Stimulated activated naive CD4-positive, alpha-beta T cell (primary cell): ENCODE data around the gene C9orf72.
"Not testable (repeated sequence)": the region's sequence is repeated elsewhere in the genome, so short reads cannot be mapped to it uniquely, and the experiment has no call there.

Source experiments
- DNase-seq, 6 experiments: peaks; one replicate each; lab custom pipeline; 2025; lab: John Stamatoyannopoulos, UW

The C9orf72 gene

GRCh38 chr9:27572918-27573633 is at the start of gene C9orf72:
Gene C9orf72, minus strand, starts transcription at chr9:27573481. Its CDS starts 6,361 bp downstream, at chr9:27567120.
- DNase-seq, result peak in 5 of 6 experiments; percentile 71 to 97 (median 86)

DNA sequence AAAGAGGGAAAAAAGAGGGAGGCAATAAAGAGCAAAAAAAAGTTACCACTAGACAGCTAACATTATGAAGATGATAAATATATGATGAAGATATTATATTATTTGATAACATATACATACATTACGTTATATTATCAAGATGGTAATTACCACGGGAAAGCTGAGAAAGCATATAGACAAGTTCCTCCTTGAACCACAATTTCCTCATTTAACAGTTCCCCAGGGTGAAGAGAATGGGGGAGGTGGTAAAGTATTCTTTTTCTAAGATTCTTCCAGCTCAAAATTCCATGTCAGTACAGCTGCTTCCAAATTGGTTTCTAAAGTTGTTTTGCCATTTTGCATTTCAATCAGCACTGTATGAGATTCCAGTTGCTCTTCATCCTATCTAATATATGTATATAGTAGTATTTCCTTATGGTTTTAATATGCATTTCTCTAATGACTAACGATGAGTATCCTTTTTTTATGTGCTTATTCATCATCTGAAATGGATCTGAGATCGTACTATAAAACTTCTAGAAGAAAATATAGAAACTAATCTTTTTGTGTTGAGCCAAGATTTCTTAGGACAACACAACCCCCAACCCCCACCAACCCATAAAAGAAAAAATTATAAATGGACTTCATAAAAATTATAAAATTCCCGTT is 49.5 kb upstream of the C9orf72 start:
- no peak for DNase-seq

DNA sequence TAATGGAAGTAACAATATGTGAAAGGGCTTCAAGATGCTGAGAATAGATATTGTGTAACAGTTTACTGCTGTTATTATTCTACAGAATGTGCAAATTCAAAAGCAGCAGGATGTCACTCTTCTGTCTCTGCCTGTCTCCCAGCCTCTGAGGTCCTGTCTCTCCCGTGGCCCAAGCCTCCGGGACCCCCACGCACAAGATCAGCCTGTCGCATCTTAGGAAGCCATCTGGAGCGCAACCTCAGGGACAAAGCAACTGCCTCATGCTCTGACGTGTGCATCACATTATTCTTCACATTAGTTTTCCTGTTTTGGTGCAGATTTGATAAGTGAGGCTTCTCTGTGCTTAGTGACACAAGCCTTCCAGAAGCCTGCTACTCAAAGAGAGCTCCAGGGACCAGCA is 46.5 kb upstream of the C9orf72 start:
- no peak for DNase-seq

DNA sequence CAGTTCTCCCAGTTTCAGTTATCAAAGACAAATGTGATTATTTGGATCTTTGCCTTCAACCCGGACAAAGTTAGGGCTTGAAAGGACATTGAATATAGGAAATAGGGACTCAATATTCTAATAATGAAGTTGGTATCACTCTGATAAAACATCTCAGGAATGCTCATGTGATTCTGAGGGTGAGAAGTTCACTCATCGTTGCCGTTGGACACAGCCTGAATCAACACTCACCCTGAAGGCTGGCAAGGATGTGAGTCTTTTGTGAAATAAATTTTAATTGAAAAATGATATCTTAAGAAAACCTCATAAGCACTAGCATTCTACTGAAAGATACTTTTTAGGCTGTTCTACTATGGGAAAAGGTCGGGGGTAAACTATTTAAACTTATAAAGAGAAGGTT is 44.8 kb upstream of the C9orf72 start:
- no peak for DNase-seq

GRCh38 chr9:27614551-27614950 is 41.3 kb upstream of the C9orf72 start:
- DNase-seq, result no peak

GRCh38 chr9:27612036-27612435 is 38.8 kb upstream of the C9orf72 start:
- DNase-seq, result not testable (repeated sequence)

- no peak for DNase-seq
These were observed 37.3 kb upstream of the C9orf72 start for GRCh38 chr9:27610622-27611021.

- no peak for DNase-seq
These were observed 29.7 kb upstream of the C9orf72 start for GRCh38 chr9:27602954-27603353.

DNA sequence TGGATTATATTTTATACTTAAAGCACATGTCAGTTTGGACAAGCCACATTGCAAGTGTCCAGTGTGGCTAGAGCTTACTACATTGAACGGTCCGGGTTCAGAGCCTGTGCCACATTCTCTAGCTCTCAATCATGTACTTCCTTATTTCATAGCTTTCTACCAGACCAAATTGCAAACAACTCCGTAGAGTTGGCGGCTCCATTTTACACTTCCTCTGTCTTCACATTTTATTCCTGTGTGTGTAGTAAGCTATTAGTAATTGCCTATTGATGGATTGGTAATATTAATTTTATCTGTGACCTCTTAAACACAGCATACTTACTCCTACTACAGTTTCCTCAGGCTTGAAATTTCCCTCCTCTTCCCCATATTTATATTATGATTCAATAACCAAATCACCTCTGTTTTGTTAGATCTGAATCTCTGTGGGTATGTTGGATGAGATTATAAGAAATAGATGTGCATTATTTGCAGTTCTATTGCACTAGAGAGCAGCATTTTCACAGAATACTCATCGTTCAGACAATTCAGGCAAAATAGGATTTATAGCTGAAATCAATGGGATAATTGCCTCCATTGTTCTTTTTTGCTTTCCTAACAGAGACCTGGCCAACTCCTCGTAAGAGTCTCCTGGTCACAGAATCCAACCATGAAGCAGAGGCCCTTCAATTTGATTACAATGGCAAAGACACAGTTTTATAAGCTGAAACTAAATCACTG is 29.0 kb upstream of the C9orf72 start:
- DNase-seq, result no peak

- DNase-seq, result no peak
These were observed 28.1 kb upstream of the C9orf72 start for GRCh38 chr9:27601396-27601795.

DNA sequence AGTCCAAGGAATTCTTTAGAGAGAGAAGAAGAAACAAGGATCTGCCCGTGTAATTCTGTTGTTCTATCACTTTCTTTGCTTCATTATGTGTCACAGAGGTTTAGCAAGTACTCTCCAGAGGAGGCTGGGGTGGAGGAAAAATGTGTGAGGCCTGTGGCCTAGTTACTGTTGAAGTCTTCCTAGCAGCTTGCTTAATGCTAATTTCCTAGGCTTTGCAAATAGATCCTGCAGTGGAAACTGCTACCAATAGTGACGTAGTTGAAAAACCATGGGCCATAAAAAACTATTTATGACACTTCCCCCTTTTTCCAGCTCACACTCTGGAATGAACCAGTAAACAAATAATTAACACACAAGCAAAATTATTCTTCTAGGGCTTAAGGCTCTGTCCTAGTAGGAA is 27.0 kb upstream of the C9orf72 start:
- DNase-seq, result no peak

DNA sequence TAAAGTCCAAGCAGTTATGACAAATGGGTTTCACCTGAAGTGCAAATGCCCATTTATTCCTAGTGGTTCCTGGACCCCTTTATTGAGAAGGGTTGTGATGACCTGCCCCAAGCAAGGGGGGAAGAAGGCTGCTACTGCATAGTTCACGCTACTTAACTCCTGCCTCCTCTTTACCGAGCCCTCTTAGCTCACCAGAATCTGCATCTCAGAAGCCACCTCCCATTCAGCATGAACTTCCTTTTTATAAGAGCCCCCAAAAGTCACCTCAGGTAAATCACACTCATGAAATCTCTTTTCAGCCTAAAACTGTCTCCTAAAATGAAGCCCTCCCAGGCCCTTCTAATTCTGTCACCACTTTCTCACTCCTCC is 26.6 kb upstream of the C9orf72 start:
- DNase-seq, result no peak

DNA sequence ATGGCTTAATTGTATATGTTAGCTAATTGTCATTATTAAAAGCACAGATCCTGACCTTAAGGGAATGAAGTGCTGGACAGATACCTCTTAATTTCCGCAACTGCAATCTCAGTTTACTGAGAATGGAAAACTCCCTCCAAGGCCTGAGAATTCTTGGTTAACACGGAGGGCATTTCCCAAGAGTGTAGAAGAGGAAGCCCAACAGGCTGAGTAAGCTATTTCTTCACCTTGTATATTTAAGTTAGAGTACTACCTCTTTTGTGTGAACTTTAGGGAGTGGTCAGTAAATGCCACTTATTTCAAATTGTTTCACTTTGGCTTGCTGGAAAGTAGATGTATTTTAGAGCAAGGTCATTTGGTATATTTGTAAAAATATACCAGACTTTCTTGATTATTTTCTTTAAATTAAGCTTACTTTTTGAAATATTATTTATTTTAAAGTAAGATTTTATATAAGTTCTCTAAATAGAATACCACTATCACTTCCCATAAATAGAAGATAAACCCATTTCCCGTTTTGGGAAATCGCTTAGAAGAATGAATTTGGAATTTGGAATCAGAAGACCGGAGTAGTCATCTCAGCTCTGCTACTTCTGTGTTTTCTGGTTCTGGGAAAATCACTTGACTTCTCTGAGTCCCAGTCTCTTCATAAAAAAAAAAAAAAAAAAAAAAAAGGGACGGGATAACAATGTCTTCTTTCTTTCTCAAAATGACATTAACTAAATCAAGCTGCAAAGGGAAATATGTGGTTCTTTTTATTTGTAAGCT is 26.0 kb upstream of the C9orf72 start:
- DNase-seq, result no peak

GRCh38 chr9:27595733-27596132 is 22.5 kb upstream of the C9orf72 start:
- no peak for DNase-seq

GRCh38 chr9:27591672-27592071 is 18.4 kb upstream of the C9orf72 start:
- DNase-seq, result no peak

- no peak for DNase-seq
These were observed 17.8 kb upstream of the C9orf72 start for GRCh38 chr9:27591093-27591492.

GRCh38 chr9:27590651-27591050 is 17.4 kb upstream of the C9orf72 start:
- DNase-seq, result no peak

DNA sequence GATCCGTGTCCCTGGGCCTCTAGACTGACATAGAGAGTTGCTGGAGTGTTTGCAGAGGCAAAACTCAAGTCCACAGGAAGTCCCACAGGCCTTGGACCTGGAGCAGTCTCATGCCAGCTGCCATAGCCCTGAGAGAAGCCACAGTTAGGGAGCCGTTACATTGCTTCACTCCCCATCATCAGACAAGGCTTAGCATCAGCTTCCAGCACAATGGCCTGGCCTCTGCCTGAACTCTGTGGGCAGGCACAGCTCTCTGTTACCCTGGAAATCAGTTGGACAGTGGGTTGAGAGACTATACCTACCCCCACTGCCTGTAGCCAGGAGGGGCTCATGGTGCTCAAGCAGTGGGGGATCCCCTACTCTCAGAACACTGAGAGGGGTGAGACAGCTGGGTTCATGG is 16.2 kb upstream of the C9orf72 start:
- no peak for DNase-seq

DNA sequence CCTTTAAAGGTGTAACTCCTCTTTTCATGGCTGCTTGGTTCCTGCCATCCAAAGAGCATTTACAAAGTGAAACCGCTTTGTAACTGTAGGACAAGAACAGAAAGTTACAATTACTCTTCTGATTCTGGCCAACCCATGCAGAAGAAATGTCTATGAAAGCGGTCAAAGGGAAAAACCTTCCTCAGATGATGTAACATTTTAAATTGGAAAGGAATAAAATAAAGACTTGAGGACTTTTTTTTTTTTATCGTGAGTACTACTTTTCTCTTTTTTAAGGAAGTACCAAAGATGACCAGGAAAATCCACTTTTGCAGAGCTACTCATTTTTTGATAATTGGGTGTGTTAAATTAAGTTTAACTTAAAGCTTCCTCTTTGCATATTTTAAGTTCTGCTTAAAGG is 13.0 kb upstream of the C9orf72 start:
- DNase-seq, result no peak

GRCh38 chr9:27584931-27585330 is 11.7 kb upstream of the C9orf72 start:
- no peak for DNase-seq

- DNase-seq, result no peak
These were observed 9.5 kb upstream of the C9orf72 start for GRCh38 chr9:27582794-27583193.

DNA sequence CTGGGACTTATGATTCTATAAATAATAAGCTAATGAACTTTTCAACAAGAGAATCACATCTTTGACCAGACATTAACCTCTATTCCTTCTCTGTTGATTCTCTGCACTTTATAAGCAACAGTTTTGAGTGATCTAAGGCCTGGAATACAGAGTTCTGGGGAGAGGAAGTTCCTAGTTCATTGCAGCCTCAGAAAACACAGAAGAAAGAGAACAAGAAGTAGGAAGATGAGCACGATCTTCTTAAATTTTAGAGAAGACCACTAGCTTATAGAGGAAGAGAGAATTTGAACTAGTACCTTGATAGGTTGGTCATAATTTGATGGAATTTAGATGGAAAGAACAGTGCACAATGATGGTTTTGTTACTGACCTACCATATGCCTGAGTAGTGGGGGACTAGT is 8.5 kb upstream of the C9orf72 start:
- DNase-seq, result no peak
